ENCODE measurements around the gene BACE2.

The BACE2 gene

DNA sequence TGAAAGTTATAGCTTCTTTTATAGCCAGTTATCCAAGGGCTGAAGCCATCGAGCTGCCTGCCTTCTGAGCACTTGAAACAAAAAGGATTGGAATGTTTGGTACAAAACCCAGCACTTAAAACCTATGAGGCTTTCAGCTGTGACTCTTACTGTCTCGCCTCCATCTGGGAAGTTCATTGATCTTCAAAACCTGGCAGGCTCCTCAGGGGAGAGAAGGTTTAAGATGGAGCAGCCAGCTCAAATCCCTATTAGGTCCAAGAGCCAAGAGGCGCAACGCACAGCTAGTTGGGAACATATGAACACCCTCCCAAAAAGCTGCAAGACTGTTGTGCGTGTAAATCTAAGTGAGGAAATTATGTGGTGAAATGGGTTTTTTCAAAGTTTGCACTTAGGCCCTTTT, 33.4 kb downstream of the BACE2 start:
- no peak for ATAC-seq
- TF ChIP-seq ZC3H10 (CRISPR knock-in tag; IDR thresholded peaks at IDR 0.05) = no peak
- TF ChIP-seq TOX (CRISPR knock-in tag; IDR thresholded peaks at IDR 0.05; ENCODE audit: borderline replicate concordance) = no peak
- no peak for TF ChIP-seq SNAI2 (CRISPR knock-in tag; IDR thresholded peaks at IDR 0.05)
- no peak for TF ChIP-seq ISL1 (CRISPR knock-in tag; IDR thresholded peaks at IDR 0.05)
- TF ChIP-seq PATZ1 (CRISPR knock-in tag; IDR thresholded peaks at IDR 0.05; ENCODE audit: borderline replicate concordance) = no peak
- no peak for TF ChIP-seq ZFP30 (CRISPR knock-in tag; IDR thresholded peaks at IDR 0.05)
- TF ChIP-seq ESRRG (CRISPR knock-in tag; IDR thresholded peaks at IDR 0.05) = no peak
- TF ChIP-seq, protein P1, sequence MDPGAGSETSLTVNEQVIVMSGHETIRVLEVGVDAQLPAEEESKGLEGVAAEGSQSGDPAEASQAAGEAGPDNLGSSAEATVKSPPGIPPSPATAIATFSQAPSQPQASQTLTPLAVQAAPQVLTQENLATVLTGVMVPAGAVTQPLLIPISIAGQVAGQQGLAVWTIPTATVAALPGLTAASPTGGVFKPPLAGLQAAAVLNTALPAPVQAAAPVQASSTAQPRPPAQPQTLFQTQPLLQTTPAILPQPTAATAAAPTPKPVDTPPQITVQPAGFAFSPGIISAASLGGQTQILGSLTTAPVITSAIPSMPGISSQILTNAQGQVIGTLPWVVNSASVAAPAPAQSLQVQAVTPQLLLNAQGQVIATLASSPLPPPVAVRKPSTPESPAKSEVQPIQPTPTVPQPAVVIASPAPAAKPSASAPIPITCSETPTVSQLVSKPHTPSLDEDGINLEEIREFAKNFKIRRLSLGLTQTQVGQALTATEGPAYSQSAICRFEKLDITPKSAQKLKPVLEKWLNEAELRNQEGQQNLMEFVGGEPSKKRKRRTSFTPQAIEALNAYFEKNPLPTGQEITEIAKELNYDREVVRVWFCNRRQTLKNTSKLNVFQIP (CRISPR knock-in tag; IDR thresholded peaks at IDR 0.05; ENCODE audit: borderline replicate concordance, low read depth) = no peak
- TF ChIP-seq OSR1 (CRISPR knock-in tag; IDR thresholded peaks at IDR 0.05) = no peak
- no peak for TF ChIP-seq CSDC2 (CRISPR knock-in tag; IDR thresholded peaks at IDR 0.05)
- no peak for TF ChIP-seq GLIS3 (CRISPR knock-in tag; IDR thresholded peaks at IDR 0.05)
- no peak for TF ChIP-seq ZNF565 (CRISPR knock-in tag; conservative IDR thresholded peaks at IDR 0.05; ENCODE audit: low read depth)
- TF ChIP-seq TCF4 (CRISPR knock-in tag; IDR thresholded peaks at IDR 0.05; ENCODE audit: borderline replicate concordance) = no peak
- TF ChIP-seq BACH2 (CRISPR knock-in tag; IDR thresholded peaks at IDR 0.05; ENCODE audit: borderline replicate concordance) = no peak
- no peak for TF ChIP-seq ZNF8 (CRISPR knock-in tag; IDR thresholded peaks at IDR 0.05)

DNA sequence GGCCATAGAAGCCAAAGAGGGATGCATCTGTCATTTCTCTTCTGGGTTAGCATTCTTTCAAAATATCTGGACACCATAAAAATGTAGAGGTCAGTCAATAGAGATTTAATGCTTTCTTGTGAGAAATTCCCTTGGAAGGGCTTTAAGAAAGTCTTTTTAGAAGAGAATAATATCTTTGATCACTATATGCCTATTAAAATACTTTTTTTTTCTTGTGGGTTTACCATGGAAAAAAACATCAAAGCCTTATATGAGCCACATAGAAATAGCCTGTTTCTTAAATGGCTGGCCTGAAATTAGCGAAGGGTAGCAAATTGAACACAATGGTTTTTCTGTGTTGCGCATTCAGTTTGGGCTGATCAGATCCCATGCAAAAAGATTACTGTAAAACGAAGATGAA, 36.8 kb downstream of the BACE2 start:
- no peak for ATAC-seq
- TF ChIP-seq TCF4 (CRISPR knock-in tag; IDR thresholded peaks at IDR 0.05; ENCODE audit: borderline replicate concordance) (no peak), PPARA (CRISPR knock-in tag; IDR thresholded peaks at IDR 0.05; ENCODE audit: borderline replicate concordance) (no peak), BACH2 (CRISPR knock-in tag; IDR thresholded peaks at IDR 0.05; ENCODE audit: borderline replicate concordance) (no peak), TSHZ2 (CRISPR knock-in tag; IDR thresholded peaks at IDR 0.05) (no peak), ZNF8 (CRISPR knock-in tag; IDR thresholded peaks at IDR 0.05) (no peak), ZC3H10 (CRISPR knock-in tag; IDR thresholded peaks at IDR 0.05) (no peak), ZFP3 (CRISPR knock-in tag; IDR thresholded peaks at IDR 0.05) (no peak), RARB (CRISPR knock-in tag; IDR thresholded peaks at IDR 0.05) (no peak), ARNTL (CRISPR knock-in tag; IDR thresholded peaks at IDR 0.05; ENCODE audit: borderline replicate concordance, low read depth) (no peak), PATZ1 (CRISPR knock-in tag; IDR thresholded peaks at IDR 0.05; ENCODE audit: borderline replicate concordance) (no peak), CREB5 (CRISPR knock-in tag; IDR thresholded peaks at IDR 0.05; ENCODE audit: low read depth) (no peak), GLIS3 (CRISPR knock-in tag; IDR thresholded peaks at IDR 0.05) (no peak), TOX (CRISPR knock-in tag; IDR thresholded peaks at IDR 0.05; ENCODE audit: borderline replicate concordance) (no peak), OSR1 (CRISPR knock-in tag; IDR thresholded peaks at IDR 0.05) (no peak), ISL1 (CRISPR knock-in tag; IDR thresholded peaks at IDR 0.05) (no peak), ESRRG (CRISPR knock-in tag; IDR thresholded peaks at IDR 0.05) (no peak), ZNF565 (CRISPR knock-in tag; conservative IDR thresholded peaks at IDR 0.05; ENCODE audit: low read depth) (no peak)

Measured in SK-N-SH treated with all-trans-retinoic acid at 6 μM for 48 hours (cell line).